Measurements from ENCODE around the gene BCKDHB.

Gene BCKDHB

GRCh38 chr6:80250391-80250997, 144.0 kb downstream of the BCKDHB start:
- no peak for TF ChIP-seq CTCF (IDR thresholded peaks at IDR 0.05; ENCODE audit: extremely low read depth, insufficient read depth, missing control alignments)
- no peak for DNase-seq (ENCODE audit: low spot score)
- in situ Hi-C loops (cut with MboI; ENCODE audit: low pct_unique_long_range_greater_than_20kb, low sequenced_read_pairs, unreplicated experiment): no loop called here

GRCh38 chr6:80251321-80251720, 144.8 kb downstream of the BCKDHB start:
- TF ChIP-seq CTCF (IDR thresholded peaks at IDR 0.05; ENCODE audit: extremely low read depth, insufficient read depth, missing control alignments): no peak
- DNase-seq (ENCODE audit: low spot score): no peak
- in situ Hi-C loops (cut with MboI; ENCODE audit: low pct_unique_long_range_greater_than_20kb, low sequenced_read_pairs, unreplicated experiment): no loop called here

- DNase-seq (ENCODE audit: low spot score): no peak
- no peak for TF ChIP-seq CTCF (IDR thresholded peaks at IDR 0.05; ENCODE audit: extremely low read depth, insufficient read depth, missing control alignments)
- in situ Hi-C loops (cut with MboI; ENCODE audit: low pct_unique_long_range_greater_than_20kb, low sequenced_read_pairs, unreplicated experiment): no loop called here
Measured at GRCh38 chr6:80254716-80255115, 148.2 kb downstream of the BCKDHB start.

GRCh38 chr6:80256691-80257090, 150.2 kb downstream of the BCKDHB start:
- DNase-seq (ENCODE audit: low spot score): no peak
- in situ Hi-C loops (cut with MboI; ENCODE audit: low pct_unique_long_range_greater_than_20kb, low sequenced_read_pairs, unreplicated experiment): no loop called here
- no peak for TF ChIP-seq CTCF (IDR thresholded peaks at IDR 0.05; ENCODE audit: extremely low read depth, insufficient read depth, missing control alignments)

- no peak for TF ChIP-seq CTCF (IDR thresholded peaks at IDR 0.05; ENCODE audit: extremely low read depth, insufficient read depth, missing control alignments)
- in situ Hi-C loops (cut with MboI; ENCODE audit: low pct_unique_long_range_greater_than_20kb, low sequenced_read_pairs, unreplicated experiment): no loop called here
- DNase-seq (ENCODE audit: low spot score): no peak
Measured at GRCh38 chr6:80259118-80259517, 152.6 kb downstream of the BCKDHB start.

GRCh38 chr6:80263585-80263984, 157.1 kb downstream of the BCKDHB start:
- no peak for DNase-seq (ENCODE audit: low spot score)
- in situ Hi-C loops (cut with MboI; ENCODE audit: low pct_unique_long_range_greater_than_20kb, low sequenced_read_pairs, unreplicated experiment): no loop called here
- TF ChIP-seq CTCF (IDR thresholded peaks at IDR 0.05; ENCODE audit: extremely low read depth, insufficient read depth, missing control alignments): no peak

Measured in GM13977 (cell line).